Measurements from ENCODE around the gene TPM4. TPM values are rescaled to one million over a fixed set of nuclear protein-coding genes. Genes with fewer than 3 reads are reported as not detected.
A peak's percentile ranks its signal among the peaks of the same experiment; 100 is the strongest.

The TPM4 gene
- total and polyA plus RNA-seq, 2 of the 13 experiments (the other 11 are each of a cell fraction or from before 2014, with no cell fraction given): 180 to 188 TPM

- TF ChIP-seq ARHGAP35 (CRISPR knock-in tag; IDR thresholded peaks at IDR 0.05; ENCODE audit: borderline replicate concordance) (no peak; the same call in 1 of the 2 replicates), CENPT (CRISPR knock-in tag; IDR thresholded peaks at IDR 0.05; ENCODE audit: low read depth) (peak; percentile 70; the same call in 1 of the 2 replicates), ZNF337 (CRISPR knock-in tag; IDR thresholded peaks at IDR 0.05; ENCODE audit: borderline replicate concordance, low read depth) (no peak), ZNF451 (CRISPR knock-in tag; IDR thresholded peaks at IDR 0.05) (peak; percentile 74; the same call in 1 of the 2 replicates), KDM1A (CRISPR knock-in tag; IDR thresholded peaks at IDR 0.05) (no peak), CENPX (CRISPR knock-in tag; IDR thresholded peaks at IDR 0.05) (no peak), ZNF672 (CRISPR knock-in tag; IDR thresholded peaks at IDR 0.05) (0 out of 2 replicates have a peak, but pooled peaks have one; percentile 7), ELF1 (CRISPR knock-in tag; IDR thresholded peaks at IDR 0.05) (peak; percentile 79), CCAR2 (optimal IDR thresholded peaks at IDR 0.05; ENCODE audit: low read depth, low read length) (no peak), LCORL (IDR thresholded peaks at IDR 0.05) (no peak), LCORL (CRISPR knock-in tag; IDR thresholded peaks at IDR 0.05) (peak; percentile 43; the same call in 1 of the 2 replicates), KIAA2018 (CRISPR knock-in tag; IDR thresholded peaks at IDR 0.05; ENCODE audit: borderline replicate concordance) (no peak), ZNF24 (IDR thresholded peaks at IDR 0.05) (no peak)
- TF ChIP-seq, protein P1, sequence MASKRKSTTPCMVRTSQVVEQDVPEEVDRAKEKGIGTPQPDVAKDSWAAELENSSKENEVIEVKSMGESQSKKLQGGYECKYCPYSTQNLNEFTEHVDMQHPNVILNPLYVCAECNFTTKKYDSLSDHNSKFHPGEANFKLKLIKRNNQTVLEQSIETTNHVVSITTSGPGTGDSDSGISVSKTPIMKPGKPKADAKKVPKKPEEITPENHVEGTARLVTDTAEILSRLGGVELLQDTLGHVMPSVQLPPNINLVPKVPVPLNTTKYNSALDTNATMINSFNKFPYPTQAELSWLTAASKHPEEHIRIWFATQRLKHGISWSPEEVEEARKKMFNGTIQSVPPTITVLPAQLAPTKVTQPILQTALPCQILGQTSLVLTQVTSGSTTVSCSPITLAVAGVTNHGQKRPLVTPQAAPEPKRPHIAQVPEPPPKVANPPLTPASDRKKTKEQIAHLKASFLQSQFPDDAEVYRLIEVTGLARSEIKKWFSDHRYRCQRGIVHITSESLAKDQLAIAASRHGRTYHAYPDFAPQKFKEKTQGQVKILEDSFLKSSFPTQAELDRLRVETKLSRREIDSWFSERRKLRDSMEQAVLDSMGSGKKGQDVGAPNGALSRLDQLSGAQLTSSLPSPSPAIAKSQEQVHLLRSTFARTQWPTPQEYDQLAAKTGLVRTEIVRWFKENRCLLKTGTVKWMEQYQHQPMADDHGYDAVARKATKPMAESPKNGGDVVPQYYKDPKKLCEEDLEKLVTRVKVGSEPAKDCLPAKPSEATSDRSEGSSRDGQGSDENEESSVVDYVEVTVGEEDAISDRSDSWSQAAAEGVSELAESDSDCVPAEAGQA (IDR thresholded peaks at IDR 0.05; ENCODE audit: low read depth): 0 out of 2 replicates have a peak, but pooled peaks have one; percentile 70
- TF ChIP-seq, protein P1 (CRISPR knock-in tag; IDR thresholded peaks at IDR 0.05; ENCODE audit: borderline replicate concordance): no peak
Observed at GRCh38 chr19:16111160-16111908, 35.0 kb downstream of the TPM4 start, which contains the start of gene RAB8A (continued).

All from HepG2 (cell line).